ENCODE measurements around the gene NUDT7. TPM values are rescaled to one million over a fixed set of nuclear protein-coding genes. Genes with fewer than 3 reads are reported as not detected.

Gene NUDT7
- total RNA-seq, 1 experiment from 2014 or later, result 7.5 TPM

DNA sequence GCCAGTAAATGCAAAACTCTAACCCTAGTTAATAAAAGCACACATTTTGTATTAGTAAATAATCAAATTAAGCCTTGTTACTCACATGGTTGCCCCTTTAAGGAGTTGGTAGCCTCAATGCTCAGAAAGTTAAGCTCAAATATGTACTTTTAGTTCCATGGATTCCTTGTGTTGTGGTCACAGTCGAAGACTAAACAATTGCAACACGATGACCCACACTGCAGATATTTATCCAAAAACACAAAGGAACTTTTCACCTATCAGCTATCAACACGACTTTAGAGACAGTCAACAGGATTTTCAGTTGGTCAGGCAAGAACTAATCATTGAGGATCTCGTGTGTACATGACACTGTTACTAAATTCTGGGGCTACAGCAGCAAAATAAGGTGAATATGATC lies 47.4 kb upstream of the NUDT7 start (continued):
- TF ChIP-seq, protein P1, sequence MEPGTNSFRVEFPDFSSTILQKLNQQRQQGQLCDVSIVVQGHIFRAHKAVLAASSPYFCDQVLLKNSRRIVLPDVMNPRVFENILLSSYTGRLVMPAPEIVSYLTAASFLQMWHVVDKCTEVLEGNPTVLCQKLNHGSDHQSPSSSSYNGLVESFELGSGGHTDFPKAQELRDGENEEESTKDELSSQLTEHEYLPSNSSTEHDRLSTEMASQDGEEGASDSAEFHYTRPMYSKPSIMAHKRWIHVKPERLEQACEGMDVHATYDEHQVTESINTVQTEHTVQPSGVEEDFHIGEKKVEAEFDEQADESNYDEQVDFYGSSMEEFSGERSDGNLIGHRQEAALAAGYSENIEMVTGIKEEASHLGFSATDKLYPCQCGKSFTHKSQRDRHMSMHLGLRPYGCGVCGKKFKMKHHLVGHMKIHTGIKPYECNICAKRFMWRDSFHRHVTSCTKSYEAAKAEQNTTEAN (CRISPR knock-in tag; IDR thresholded peaks at IDR 0.05), result no peak
- TF ChIP-seq, protein P2, sequence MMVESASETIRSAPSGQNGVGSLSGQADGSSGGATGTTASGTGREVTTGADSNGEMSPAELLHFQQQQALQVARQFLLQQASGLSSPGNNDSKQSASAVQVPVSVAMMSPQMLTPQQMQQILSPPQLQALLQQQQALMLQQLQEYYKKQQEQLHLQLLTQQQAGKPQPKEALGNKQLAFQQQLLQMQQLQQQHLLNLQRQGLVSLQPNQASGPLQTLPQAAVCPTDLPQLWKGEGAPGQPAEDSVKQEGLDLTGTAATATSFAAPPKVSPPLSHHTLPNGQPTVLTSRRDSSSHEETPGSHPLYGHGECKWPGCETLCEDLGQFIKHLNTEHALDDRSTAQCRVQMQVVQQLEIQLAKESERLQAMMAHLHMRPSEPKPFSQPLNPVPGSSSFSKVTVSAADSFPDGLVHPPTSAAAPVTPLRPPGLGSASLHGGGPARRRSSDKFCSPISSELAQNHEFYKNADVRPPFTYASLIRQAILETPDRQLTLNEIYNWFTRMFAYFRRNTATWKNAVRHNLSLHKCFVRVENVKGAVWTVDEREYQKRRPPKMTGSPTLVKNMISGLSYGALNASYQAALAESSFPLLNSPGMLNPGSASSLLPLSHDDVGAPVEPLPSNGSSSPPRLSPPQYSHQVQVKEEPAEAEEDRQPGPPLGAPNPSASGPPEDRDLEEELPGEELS (CRISPR knock-in tag; IDR thresholded peaks at IDR 0.05), result no peak
- TF ChIP-seq, protein P3, sequence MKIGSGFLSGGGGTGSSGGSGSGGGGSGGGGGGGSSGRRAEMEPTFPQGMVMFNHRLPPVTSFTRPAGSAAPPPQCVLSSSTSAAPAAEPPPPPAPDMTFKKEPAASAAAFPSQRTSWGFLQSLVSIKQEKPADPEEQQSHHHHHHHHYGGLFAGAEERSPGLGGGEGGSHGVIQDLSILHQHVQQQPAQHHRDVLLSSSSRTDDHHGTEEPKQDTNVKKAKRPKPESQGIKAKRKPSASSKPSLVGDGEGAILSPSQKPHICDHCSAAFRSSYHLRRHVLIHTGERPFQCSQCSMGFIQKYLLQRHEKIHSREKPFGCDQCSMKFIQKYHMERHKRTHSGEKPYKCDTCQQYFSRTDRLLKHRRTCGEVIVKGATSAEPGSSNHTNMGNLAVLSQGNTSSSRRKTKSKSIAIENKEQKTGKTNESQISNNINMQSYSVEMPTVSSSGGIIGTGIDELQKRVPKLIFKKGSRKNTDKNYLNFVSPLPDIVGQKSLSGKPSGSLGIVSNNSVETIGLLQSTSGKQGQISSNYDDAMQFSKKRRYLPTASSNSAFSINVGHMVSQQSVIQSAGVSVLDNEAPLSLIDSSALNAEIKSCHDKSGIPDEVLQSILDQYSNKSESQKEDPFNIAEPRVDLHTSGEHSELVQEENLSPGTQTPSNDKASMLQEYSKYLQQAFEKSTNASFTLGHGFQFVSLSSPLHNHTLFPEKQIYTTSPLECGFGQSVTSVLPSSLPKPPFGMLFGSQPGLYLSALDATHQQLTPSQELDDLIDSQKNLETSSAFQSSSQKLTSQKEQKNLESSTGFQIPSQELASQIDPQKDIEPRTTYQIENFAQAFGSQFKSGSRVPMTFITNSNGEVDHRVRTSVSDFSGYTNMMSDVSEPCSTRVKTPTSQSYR (CRISPR knock-in tag; IDR thresholded peaks at IDR 0.05), result no peak
- TF ChIP-seq, protein P4, sequence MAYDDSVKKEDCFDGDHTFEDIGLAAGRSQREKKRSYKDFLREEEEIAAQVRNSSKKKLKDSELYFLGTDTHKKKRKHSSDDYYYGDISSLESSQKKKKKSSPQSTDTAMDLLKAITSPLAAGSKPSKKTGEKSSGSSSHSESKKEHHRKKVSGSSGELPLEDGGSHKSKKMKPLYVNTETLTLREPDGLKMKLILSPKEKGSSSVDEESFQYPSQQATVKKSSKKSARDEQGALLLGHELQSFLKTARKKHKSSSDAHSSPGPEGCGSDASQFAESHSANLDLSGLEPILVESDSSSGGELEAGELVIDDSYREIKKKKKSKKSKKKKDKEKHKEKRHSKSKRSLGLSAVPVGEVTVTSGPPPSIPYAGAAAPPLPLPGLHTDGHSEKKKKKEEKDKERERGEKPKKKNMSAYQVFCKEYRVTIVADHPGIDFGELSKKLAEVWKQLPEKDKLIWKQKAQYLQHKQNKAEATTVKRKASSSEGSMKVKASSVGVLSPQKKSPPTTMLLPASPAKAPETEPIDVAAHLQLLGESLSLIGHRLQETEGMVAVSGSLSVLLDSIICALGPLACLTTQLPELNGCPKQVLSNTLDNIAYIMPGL (CRISPR knock-in tag; IDR thresholded peaks at IDR 0.05), result no peak
- TF ChIP-seq MYBL2 (CRISPR knock-in tag; IDR thresholded peaks at IDR 0.05), result no peak
- TF ChIP-seq RORB (CRISPR knock-in tag; IDR thresholded peaks at IDR 0.05), result no peak
- TF ChIP-seq, protein P5, sequence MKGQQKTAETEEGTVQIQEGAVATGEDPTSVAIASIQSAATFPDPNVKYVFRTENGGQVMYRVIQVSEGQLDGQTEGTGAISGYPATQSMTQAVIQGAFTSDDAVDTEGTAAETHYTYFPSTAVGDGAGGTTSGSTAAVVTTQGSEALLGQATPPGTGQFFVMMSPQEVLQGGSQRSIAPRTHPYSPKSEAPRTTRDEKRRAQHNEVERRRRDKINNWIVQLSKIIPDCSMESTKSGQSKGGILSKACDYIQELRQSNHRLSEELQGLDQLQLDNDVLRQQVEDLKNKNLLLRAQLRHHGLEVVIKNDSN (CRISPR knock-in tag; IDR thresholded peaks at IDR 0.05), result no peak
- TF ChIP-seq FOXJ3 (CRISPR knock-in tag; IDR thresholded peaks at IDR 0.05; ENCODE audit: borderline replicate concordance), result no peak
- no peak for TF ChIP-seq ZNF671 (CRISPR knock-in tag; IDR thresholded peaks at IDR 0.05)
- TF ChIP-seq, protein P6, sequence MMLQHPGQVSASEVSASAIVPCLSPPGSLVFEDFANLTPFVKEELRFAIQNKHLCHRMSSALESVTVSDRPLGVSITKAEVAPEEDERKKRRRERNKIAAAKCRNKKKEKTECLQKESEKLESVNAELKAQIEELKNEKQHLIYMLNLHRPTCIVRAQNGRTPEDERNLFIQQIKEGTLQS (CRISPR knock-in tag; conservative IDR thresholded peaks at IDR 0.05), result no peak
- no peak for TF ChIP-seq NR3C1 (CRISPR knock-in tag; conservative IDR thresholded peaks at IDR 0.05; ENCODE audit: low read depth)
- TF ChIP-seq TEAD4 (CRISPR knock-in tag; IDR thresholded peaks at IDR 0.05), result no peak
- TF ChIP-seq NFYB (CRISPR knock-in tag; conservative IDR thresholded peaks at IDR 0.05; ENCODE audit: low read depth), result no peak

DNA sequence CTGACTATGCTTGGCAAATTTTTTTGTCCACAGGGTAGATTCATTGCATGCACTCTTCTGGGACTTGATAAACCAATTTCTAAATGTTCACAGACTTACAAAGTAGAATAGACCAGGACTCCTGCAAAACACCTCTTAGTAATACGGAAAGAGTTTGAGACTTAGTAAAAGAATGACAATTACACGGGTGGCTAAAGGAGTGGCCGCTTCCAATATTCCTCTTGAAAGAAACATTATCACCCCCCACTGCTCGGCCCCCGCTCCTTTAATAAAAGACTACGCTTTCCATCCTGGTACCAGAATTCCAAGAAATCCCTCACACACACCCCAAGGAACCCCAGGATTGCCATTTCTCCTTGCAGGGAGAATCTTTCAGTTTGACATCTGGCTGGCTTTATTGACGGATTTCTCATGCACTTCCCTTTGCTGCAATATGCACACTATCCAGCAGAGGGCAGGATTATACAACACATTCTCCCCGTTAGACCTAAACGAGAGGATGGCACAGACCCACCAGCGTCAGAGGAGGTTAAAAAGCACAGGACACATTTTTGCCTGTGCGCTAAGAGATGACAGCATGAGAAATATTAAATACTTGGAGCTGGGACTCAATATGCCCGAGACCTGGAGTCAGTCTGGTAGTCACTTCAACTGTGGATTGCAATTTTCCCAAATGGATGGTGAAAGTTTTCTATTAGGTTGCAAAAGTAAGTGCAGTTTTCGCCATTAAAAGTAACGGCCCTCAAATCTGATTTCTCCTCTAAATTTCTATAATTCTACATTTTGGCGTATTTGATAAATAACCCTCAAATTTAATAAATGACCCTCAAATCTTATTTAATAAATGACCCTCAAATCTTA lies 46.6 kb upstream of the NUDT7 start:
- Mint-ChIP-seq H3K27me3 (ENCODE audit: low read depth) (no peaks in the 10 kb centered on the region), H3K4me1 (no peaks in the 10 kb centered on the region; the same call in 1 of the 2 replicates)
- CTCF ChIA-PET, result interaction anchor here (1.5 to 1.6 kb wide), 2 partner anchors 296 to 424 kb away, joined by 4 to 5 read pairs; partner anchors contain the start of gene WWOX

More for the DNA sequence above, 46.6 kb upstream of the NUDT7 start:
- Mint-ChIP-seq H3K36me3 (no peaks in the 10 kb centered on the region), H3K9me3 (no peaks in the 10 kb centered on the region), H3K4me3 (no peak overlapping the region), H3K27ac (no peak overlapping the region)
- POLR2A ChIA-PET, result no interaction called here
- TF ChIP-seq, protein P7, sequence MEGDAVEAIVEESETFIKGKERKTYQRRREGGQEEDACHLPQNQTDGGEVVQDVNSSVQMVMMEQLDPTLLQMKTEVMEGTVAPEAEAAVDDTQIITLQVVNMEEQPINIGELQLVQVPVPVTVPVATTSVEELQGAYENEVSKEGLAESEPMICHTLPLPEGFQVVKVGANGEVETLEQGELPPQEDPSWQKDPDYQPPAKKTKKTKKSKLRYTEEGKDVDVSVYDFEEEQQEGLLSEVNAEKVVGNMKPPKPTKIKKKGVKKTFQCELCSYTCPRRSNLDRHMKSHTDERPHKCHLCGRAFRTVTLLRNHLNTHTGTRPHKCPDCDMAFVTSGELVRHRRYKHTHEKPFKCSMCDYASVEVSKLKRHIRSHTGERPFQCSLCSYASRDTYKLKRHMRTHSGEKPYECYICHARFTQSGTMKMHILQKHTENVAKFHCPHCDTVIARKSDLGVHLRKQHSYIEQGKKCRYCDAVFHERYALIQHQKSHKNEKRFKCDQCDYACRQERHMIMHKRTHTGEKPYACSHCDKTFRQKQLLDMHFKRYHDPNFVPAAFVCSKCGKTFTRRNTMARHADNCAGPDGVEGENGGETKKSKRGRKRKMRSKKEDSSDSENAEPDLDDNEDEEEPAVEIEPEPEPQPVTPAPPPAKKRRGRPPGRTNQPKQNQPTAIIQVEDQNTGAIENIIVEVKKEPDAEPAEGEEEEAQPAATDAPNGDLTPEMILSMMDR (IDR thresholded peaks at IDR 0.05), result peak; percentile 86
- no peak for TF ChIP-seq NR2C2 (CRISPR knock-in tag; IDR thresholded peaks at IDR 0.05)
- peak; percentile 90 for ATAC-seq
- peak; percentile 78 for DNase-seq (ENCODE audit: low spot score)
